Activated T-cell treated with anti-CD3 and anti-CD28 coated beads for 24 hours (primary cell): ENCODE data around the gene DLX5.

Experiments used
- DNase-seq: peaks from one replicate; pipeline ENCODE4 v3.0.0-alpha.2; 2020; ENCODE audit warnings: low read depth

The DLX5 gene

GRCh38 chr7:96991546-96992191 is 33.0 kb downstream of the DLX5 start:
- DNase-seq: no peak

DNA sequence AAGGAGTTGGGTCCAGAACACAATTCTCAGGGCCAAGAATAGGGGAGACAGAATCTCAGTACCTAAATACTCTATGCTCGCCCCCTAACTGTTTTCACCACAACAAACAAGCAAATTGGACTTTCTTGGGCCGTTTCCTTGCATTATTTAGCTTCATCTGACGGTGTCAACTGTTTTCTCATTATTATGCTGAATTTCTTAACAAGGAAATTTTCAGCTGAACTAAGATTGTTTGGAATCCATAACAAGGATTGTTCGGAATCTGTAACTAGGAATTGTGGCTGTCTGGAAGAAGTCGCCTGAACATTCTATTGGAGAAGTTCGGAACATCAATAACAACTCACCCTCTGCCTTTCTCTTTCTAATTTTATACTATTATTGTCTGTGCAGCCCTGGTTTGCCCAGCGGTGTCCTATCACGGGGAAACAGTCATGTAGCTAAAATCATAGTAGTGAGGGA is 34.7 kb downstream of the DLX5 start:
- no peak for DNase-seq

DNA sequence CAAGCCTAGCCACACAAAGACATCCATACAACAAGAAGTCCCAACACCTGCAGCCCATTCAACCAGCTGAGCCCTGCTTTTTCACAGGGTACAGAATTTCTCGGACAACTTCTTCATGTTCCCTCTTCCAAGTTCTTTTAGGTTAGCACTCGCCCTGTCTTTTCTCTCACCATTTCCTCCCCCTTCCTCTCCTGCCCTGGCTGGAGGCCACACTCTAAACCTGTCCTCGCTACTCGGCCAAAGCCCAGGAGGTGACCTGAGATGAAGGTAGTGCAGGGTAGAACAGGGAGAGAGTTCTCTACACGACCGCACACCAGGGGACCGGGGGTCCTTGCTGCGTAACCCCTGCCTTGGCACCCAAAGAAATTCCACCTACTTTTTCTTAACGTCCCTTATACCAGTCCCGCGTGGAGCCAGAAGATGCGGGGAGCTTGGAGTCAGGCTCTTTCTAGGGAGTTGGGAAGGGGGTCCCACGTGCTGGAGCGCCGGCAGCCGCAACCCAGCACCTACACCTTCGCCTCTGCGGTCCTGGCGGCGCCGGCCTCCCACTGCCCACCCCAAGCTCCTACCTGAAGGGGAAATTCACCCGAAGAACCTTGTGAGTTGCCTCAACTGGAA is 35.3 kb downstream of the DLX5 start:
- DNase-seq: no peak

DNA sequence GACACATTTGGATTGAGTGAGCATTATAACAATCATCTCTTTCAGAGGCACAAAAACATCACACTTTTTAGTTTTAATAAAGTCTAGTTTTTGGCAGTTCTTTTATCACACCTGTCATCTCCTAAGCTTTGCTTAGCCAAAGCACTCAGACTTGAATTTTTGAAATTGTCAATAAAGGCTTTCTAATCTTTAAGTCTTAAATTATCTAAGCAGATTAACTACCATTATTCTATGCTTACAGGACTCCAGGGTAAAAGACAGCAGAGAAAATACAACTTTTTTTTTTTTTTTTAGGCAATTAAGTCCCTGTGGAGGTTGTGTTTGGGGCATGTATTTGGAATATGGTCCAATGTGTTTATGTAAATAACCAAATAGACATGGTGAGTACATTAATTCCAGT is 36.9 kb downstream of the DLX5 start:
- DNase-seq: no peak

DNA sequence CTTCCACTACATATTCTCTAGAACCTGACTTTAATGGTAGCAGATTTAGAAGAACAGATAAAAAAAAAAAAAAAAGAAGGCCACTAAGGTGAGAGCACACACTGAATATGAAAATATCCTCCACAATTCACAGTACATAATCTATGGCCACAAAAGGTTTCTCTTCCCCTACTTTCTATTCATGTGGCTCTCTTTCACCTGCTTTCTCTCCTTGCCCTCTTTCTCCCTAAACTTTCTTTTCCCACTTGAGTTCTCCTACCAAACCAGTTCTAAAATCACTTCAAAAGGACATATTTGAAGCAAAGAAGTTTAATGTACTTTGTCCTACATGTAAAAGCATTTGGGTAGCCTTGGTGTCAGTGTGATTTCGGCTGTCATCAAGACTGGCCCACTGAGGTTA is 37.7 kb downstream of the DLX5 start:
- DNase-seq: no peak

DNA sequence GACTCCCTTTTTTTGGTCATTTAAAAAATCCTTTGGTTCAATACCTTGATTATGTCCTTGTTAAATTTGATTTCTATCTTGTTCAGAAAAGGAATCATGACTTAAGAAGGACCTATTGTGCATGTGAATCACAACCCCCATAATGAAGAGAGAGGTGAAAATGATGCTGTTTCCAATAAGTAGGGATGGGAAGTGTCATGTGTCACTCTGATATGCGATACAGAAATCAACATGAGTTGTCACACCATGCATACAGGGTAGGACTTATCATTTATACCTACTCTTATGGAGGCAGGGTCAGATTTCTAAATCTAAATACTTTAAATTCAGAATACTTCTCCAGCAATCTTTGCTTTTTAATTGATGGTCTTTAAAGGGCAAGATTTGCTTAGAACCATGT is 38.6 kb downstream of the DLX5 start:
- no peak for DNase-seq

DNA sequence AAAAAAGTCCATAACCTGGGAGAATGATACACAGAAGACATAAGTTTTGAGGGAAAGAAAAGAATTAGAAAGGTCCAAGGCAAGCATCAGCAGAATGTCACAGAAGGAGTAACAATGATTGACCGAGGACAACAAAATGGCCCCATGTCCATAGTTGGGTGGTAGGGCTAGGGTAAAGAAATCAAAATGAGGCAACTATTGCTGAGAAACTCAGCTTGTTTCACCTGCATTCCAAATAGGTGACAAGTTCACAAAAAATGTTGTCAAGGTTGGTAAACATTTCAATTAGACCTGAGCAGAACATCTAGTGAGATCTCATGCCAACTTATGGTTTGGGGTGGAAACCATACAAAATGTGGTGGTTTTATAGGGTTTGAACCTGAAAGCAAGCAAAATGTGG is 42.0 kb downstream of the DLX5 start:
- DNase-seq: no peak

- DNase-seq: no peak
Observed at GRCh38 chr7:96979551-96980276, 44.9 kb downstream of the DLX5 start.

DNA sequence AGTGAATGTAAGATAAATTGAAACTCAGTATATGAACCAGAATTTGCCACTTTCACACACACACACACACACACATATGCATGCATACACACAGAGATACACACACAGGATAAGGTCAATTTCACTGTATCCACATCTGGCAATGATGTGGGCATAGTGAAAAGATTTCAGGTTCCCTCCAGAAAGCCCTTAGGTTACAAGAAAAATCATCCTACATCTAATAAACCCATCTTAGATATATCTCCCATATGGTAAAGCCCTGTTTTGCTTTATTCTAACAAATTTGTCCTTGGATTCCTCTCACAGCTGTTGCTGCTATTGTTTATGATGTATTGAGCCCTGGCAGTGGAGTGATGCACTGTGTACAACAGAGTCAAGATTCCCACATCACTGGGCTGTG is 47.2 kb downstream of the DLX5 start:
- DNase-seq: no peak

- no peak for DNase-seq
Observed at GRCh38 chr7:96976106-96976505, 48.5 kb downstream of the DLX5 start.

- DNase-seq: no peak
Observed at GRCh38 chr7:96973986-96974385, 50.6 kb downstream of the DLX5 start.

GRCh38 chr7:96970739-96971138 is 53.9 kb downstream of the DLX5 start:
- no peak for DNase-seq
